H1 (cell line): ENCODE data around the gene CDH8. TPM values are rescaled to one million over a fixed set of nuclear protein-coding genes. Genes with fewer than 3 reads are reported as not detected.

ENCODE experiments used
- CTCF ChIA-PET: fragments of 300-600 bp; sonication (Branson Sonifier 250); formaldehyde crosslinking; loops from one replicate; lab custom pipeline; 2021; ENCODE audit not compliant: partially characterized antibody; lab: Charles Lee
- POLR2A ChIA-PET: fragments of 300-600 bp; sonication (Branson Sonifier 250); formaldehyde crosslinking; loops from one replicate; lab custom pipeline; 2021; ENCODE audit warnings: inconsistent platforms; ENCODE audit not compliant: partially characterized antibody; lab: Charles Lee
- DNase-seq, 2 experiments: peaks; one replicate each; pipeline versions ENCODE4 v3.0.0 to v3.0.0-alpha.2; 2010 to 2022; ENCODE audit warnings: low spot score in 2 of 2, low read depth in 1 of 2, mixed read lengths in 1 of 2
- FAIRE-seq: peaks from 2 replicates; lab custom pipeline; 2011; peaks lifted over from hg19 to GRCh38; lab: Jason Lieb, UNC
- H2AFZ ChIP-seq: 2 replicates; pipeline ENCODE4 v1.8.1; 2012; ENCODE audit warnings: low read length, inconsistent platforms
- H2AK5ac ChIP-seq: 2 replicates; pipeline ENCODE4 v1.6.1; 2013; ENCODE audit warnings: low read depth, low read length
- H2BK120ac ChIP-seq: replicated peaks from 2 replicates; pipeline ENCODE3; 2013; ENCODE audit warnings: low read depth, low read length, inconsistent platforms
- H2BK12ac ChIP-seq: 2 replicates; pipeline ENCODE4 v1.6.1; 2013; ENCODE audit warnings: low read depth, low read length
- H2BK15ac ChIP-seq: 2 replicates; pipeline ENCODE4 v1.6.1; 2013; ENCODE audit warnings: low read length
- H2BK20ac ChIP-seq: 2 replicates; pipeline ENCODE4 v1.6.1; 2013; ENCODE audit warnings: low read length
- H2BK5ac ChIP-seq: 2 replicates; pipeline ENCODE4 v1.6.1; 2013; ENCODE audit warnings: low read depth, low read length
- H3K14ac ChIP-seq: 2 replicates; pipeline ENCODE4 v1.6.1; 2013; ENCODE audit warnings: inconsistent platforms; ENCODE audit not compliant: insufficient read length
- H3K18ac ChIP-seq: 2 replicates; pipeline ENCODE4 v1.6.1; 2013; ENCODE audit warnings: low read length; ENCODE audit errors: extremely low read depth
- H3K23ac ChIP-seq: 2 replicates; pipeline ENCODE4 v1.6.1; 2013; ENCODE audit warnings: inconsistent platforms; ENCODE audit not compliant: insufficient read length
- H3K23me2 ChIP-seq: 2 replicates; pipeline ENCODE4 v1.6.1; 2013; ENCODE audit warnings: low read depth, low read length
- H3K27ac ChIP-seq: 2 replicates; pipeline ENCODE4 v1.6.1; 2011; ENCODE audit warnings: low read depth, low read length, inconsistent platforms
- H3K27me3 ChIP-seq, 4 experiments: replicated peaks in 1 of 4; 1 replicate in 1 of 4; 2 replicates in 3 of 4; pipeline versions ENCODE4 v1.6.1 to v1.8.1; 2011 to 2013; ENCODE audit warnings: low read length in 3 of 4, mild to moderate bottlenecking in 3 of 4, inconsistent platforms in 2 of 4, mixed read lengths in 2 of 4, moderate library complexity in 1 of 4; ENCODE audit not compliant: control insufficient read depth in 3 of 4, insufficient read depth in 3 of 4; ENCODE audit errors: extremely low read depth in 1 of 4
- H3K36me3 ChIP-seq, 4 experiments: 2 replicates each; pipeline versions ENCODE4 v1.6.1 to v1.8.1; 2011 to 2013; ENCODE audit warnings: mild to moderate bottlenecking in 4 of 4, low read length in 3 of 4, moderate library complexity in 2 of 4, control low read depth in 1 of 4, inconsistent platforms in 1 of 4; ENCODE audit not compliant: insufficient read depth in 4 of 4, control insufficient read depth in 2 of 4
- H3K4ac ChIP-seq: replicated peaks from 2 replicates; pipeline ENCODE3; 2013; ENCODE audit warnings: low read length, low read depth, mixed read lengths, inconsistent platforms; ENCODE audit not compliant: insufficient read length
- H3K4me1 ChIP-seq, 4 experiments: replicated peaks in 1 of 4; 1 replicate in 1 of 4; 2 replicates in 3 of 4; pipeline versions ENCODE4 v1.6.1 to v1.8.1; 2011 to 2013; ENCODE audit warnings: low read length in 3 of 4, inconsistent platforms in 2 of 4, mixed read lengths in 1 of 4; ENCODE audit not compliant: insufficient read depth in 4 of 4, control insufficient read depth in 3 of 4
- H3K4me2 ChIP-seq, 2 experiments: 2 replicates each; pipeline versions ENCODE4 v1.6.1 to v1.8.1; 2011 to 2013; ENCODE audit warnings: low read depth in 2 of 2, low read length in 2 of 2, control low read depth in 1 of 2, inconsistent platforms in 1 of 2, mild to moderate bottlenecking in 1 of 2; ENCODE audit not compliant: insufficient read depth in 1 of 2
- H3K4me3 ChIP-seq, 4 experiments: fragments of 200-600, 300-600 bp in 1 of 4; sonication (generic), shearing (Covaris generic), sonication (Bioruptor Twin) in 1 of 4; 2 replicates each; pipeline versions ENCODE4 v1.5.1 to v1.8.1; 2011 to 2016; ENCODE audit warnings: low read length in 4 of 4, low read depth in 3 of 4, control low read depth in 2 of 4, inconsistent platforms in 2 of 4, mild to moderate bottlenecking in 2 of 4, mixed read lengths in 1 of 4, moderate library complexity in 1 of 4; ENCODE audit not compliant: insufficient read depth in 2 of 4; ENCODE audit errors: extremely low read depth in 1 of 4
- H3K56ac ChIP-seq: replicated peaks from 2 replicates; pipeline ENCODE3; 2013; ENCODE audit warnings: low read depth, mild to moderate bottlenecking, mixed read lengths, low read length, inconsistent platforms; ENCODE audit not compliant: insufficient read length
- H3K79me1 ChIP-seq: 2 replicates; pipeline ENCODE4 v1.6.1; 2013; ENCODE audit warnings: low read depth, low read length, control low read depth
- H3K79me2 ChIP-seq, 2 experiments: 2 replicates each; pipeline versions ENCODE4 v1.6.1 to v1.8.1; 2012 to 2013; ENCODE audit warnings: low read length in 2 of 2, mild to moderate bottlenecking in 2 of 2, inconsistent platforms in 1 of 2; ENCODE audit not compliant: insufficient read depth in 2 of 2, control insufficient read depth in 1 of 2
- H3K9ac ChIP-seq, 4 experiments: replicated peaks in 1 of 4; 1 replicate in 1 of 4; 2 replicates in 3 of 4; pipeline versions ENCODE4 v1.6.1 to v1.8.1; 2011 to 2013; ENCODE audit warnings: low read depth in 3 of 4, low read length in 3 of 4, control low read depth in 2 of 4, mild to moderate bottlenecking in 2 of 4, moderate library complexity in 2 of 4, inconsistent platforms in 1 of 4; ENCODE audit errors: extremely low read depth in 1 of 4
- H3K9me3 ChIP-seq, 2 experiments: 2 replicates each; pipeline versions ENCODE4 v1.6.1 to v1.8.1; 2012 to 2013; ENCODE audit warnings: mild to moderate bottlenecking in 2 of 2, moderate library complexity in 2 of 2, control low read depth in 1 of 2, inconsistent platforms in 1 of 2, low read depth in 1 of 2, low read length in 1 of 2, mixed read lengths in 1 of 2; ENCODE audit not compliant: insufficient read depth in 2 of 2
- H4K20me1 ChIP-seq, 2 experiments: replicated peaks in 1 of 2; 2 replicates each; pipeline versions ENCODE3 to v1.8.1; 2011 to 2013; ENCODE audit warnings: inconsistent platforms in 2 of 2, low read length in 2 of 2, mild to moderate bottlenecking in 1 of 2; ENCODE audit not compliant: insufficient read depth in 2 of 2, control insufficient read depth in 1 of 2
- H4K5ac ChIP-seq: 2 replicates; pipeline ENCODE4 v1.6.1; 2013; ENCODE audit warnings: low read length, low read depth, mixed read lengths, inconsistent platforms; ENCODE audit not compliant: insufficient read length
- H4K8ac ChIP-seq: 2 replicates; pipeline ENCODE4 v1.8.0; 2013; ENCODE audit warnings: mild to moderate bottlenecking, moderate library complexity, low read length, inconsistent platforms; ENCODE audit not compliant: insufficient read depth; ENCODE audit errors: extremely low read depth
- H4K91ac ChIP-seq: replicated peaks from 2 replicates; pipeline ENCODE3; 2013; ENCODE audit warnings: low read length, mixed read lengths, inconsistent platforms; ENCODE audit not compliant: insufficient read length
- ATF3 ChIP-seq: IDR thresholded peaks from 2 replicates; pipeline ENCODE4 v1.6.1; 2011; ENCODE audit warnings: low read depth, mild to moderate bottlenecking, low read length; ENCODE audit not compliant: insufficient read depth
- CREB1 ChIP-seq: IDR thresholded peaks from 2 replicates; pipeline ENCODE4 v1.6.1; 2012; ENCODE audit warnings: inconsistent platforms
- JUND ChIP-seq: IDR thresholded peaks from 2 replicates; pipeline ENCODE4 v1.6.1; 2011; ENCODE audit warnings: mild to moderate bottlenecking, improper control_type of control experiment, low read length
- NRF1 ChIP-seq: IDR thresholded peaks from 2 replicates; pipeline ENCODE4 v1.6.1; 2011; ENCODE audit warnings: mild to moderate bottlenecking, low read depth, low read length, improper control_type of control experiment
- PHF8 ChIP-seq: fragments of 200-600 bp; sonication (generic); conservative IDR thresholded peaks from 2 replicates; pipeline ENCODE4 v1.7.1; 2012; ENCODE audit warnings: low read depth, mild to moderate bottlenecking, inconsistent platforms, low read length, moderate library complexity
- POU5F1 ChIP-seq: IDR thresholded peaks from 2 replicates; pipeline ENCODE4 v1.6.1; 2011; ENCODE audit warnings: low read depth, mild to moderate bottlenecking, low read length, moderate library complexity
- RAD21 ChIP-seq, 2 experiments: IDR thresholded peaks in 1 of 2; conservative IDR thresholded peaks in 1 of 2; 2 replicates each; pipeline ENCODE4 v1.6.1; 2011; ENCODE audit warnings: low read depth in 2 of 2, low read length in 2 of 2, improper control_type of control experiment in 1 of 2, inconsistent platforms in 1 of 2, mild to moderate bottlenecking in 1 of 2, moderate library complexity in 1 of 2
- RBBP5 ChIP-seq: IDR thresholded peaks from 2 replicates; pipeline ENCODE4 v1.7.1; 2012; ENCODE audit warnings: low read depth, mild to moderate bottlenecking, inconsistent platforms, low read length, moderate library complexity, borderline replicate concordance
- RFX5 ChIP-seq: IDR thresholded peaks from 2 replicates; pipeline ENCODE4 v1.6.1; 2011; ENCODE audit warnings: low read depth, low read length, improper control_type of control experiment, borderline replicate concordance
- RXRA ChIP-seq: IDR thresholded peaks from 2 replicates; pipeline ENCODE4 v1.6.1; 2011; ENCODE audit warnings: low read depth, mild to moderate bottlenecking, low read length, moderate library complexity; ENCODE audit not compliant: insufficient read depth
- SIRT6 ChIP-seq: IDR thresholded peaks from one replicate; pipeline ENCODE4 v1.7.1; 2012; ENCODE audit warnings: low read length, inconsistent platforms
- SP1 ChIP-seq: IDR thresholded peaks from 2 replicates; pipeline ENCODE4 v1.6.1; 2011; ENCODE audit warnings: low read depth, low read length
- YY1 ChIP-seq: IDR thresholded peaks from 2 replicates; pipeline ENCODE4 v1.6.1; 2011; ENCODE audit warnings: low read depth, mild to moderate bottlenecking, low read length
- WGBS, 2 experiments: shearing (Covaris generic) in 1 of 2; methylation state at CpG; one replicate each; pipeline versions ENCODE4 v1.1.6 to v1.1.7; 2013 to 2015; ENCODE audit warnings: low lambda C conversion rate in 2 of 2, mixed read lengths in 2 of 2, inconsistent platforms in 1 of 2, low coverage in 1 of 2, missing lambda C conversion rate in 1 of 2; ENCODE audit not compliant: insufficient replicate concordance in 2 of 2, insufficient coverage in 1 of 2, insufficient read length in 1 of 2; ENCODE audit errors: extremely low coverage in 1 of 2, missing lambda C conversion rate in 1 of 2; 5-methylcytosine and 5-hydroxymethylcytosine counted together
- polyA plus RNA-seq, 7 experiments: library from polyadenylated mRNA; depleted of rRNA in 3 of 7; stranded (reverse) in 5 of 7; unstranded in 2 of 7; fragments of >200 nt in 5 of 7; fragments of 200-250 nt in 2 of 7; gene quantifications; 1 replicate in 5 of 7; 2 replicates in 1 of 7; 4 replicates in 1 of 7; pipeline versions ENCODE4 v1.2.1 to v1.2.3, GENCODE V29; 2011 to 2013; ENCODE audit warnings: missing spikeins in 2 of 7, mixed read lengths in 2 of 7
- total RNA-seq: library from RNA; stranded (reverse); fragmentation: NEBNext Ultra II Directional; extraction: Animal tissue kit (Norgen Biotek cat#: 25700); gene quantifications from 2 replicates; pipeline ENCODE4 v1.2.1, GENCODE V29; 2021

Gene CDH8
- total and polyA plus RNA-seq, 2 of the 8 experiments (the other 6 are each of a cell fraction or from before 2014, with no cell fraction given): 7.7 to 8.4 TPM

GRCh38 chr16:61823326-61823725, 212.9 kb downstream of the CDH8 start:
- no peak overlapping the region for H3K27ac ChIP-seq
- H3K79me1 ChIP-seq: no peaks in the 10 kb centered on the region
- 100% methylated on average over 1 of the region's 1 CpG; no CpG with 5 or more reads in 1 of the 2 experiments for WGBS, 2 experiments
- H2BK12ac ChIP-seq: no peak overlapping the region
- H3K4ac ChIP-seq: no peak overlapping the region
- H3K9ac ChIP-seq: no peak overlapping the region
- no peak overlapping the region for H4K5ac ChIP-seq
- no peak overlapping the region for H2BK15ac ChIP-seq
- H3K4me3 ChIP-seq: no peak overlapping the region
- no peak overlapping the region for H2BK120ac ChIP-seq
- ChIA-PET POLR2A (no interaction called here), CTCF (no interaction called here)
- H4K8ac ChIP-seq: no peak overlapping the region
- H3K18ac ChIP-seq: no peak overlapping the region
- FAIRE-seq: no peak
- no peak overlapping the region for H3K56ac ChIP-seq
- H3K4me2 ChIP-seq: no peak overlapping the region
- no peaks in the 10 kb centered on the region for H3K9me3 ChIP-seq
- no peak overlapping the region for H4K91ac ChIP-seq
- no peak overlapping the region for H3K14ac ChIP-seq
- DNase-seq: no peak
- H3K27me3 ChIP-seq: no peaks in the 10 kb centered on the region
- H3K23ac ChIP-seq: no peak overlapping the region
- H2AK5ac ChIP-seq: no peak overlapping the region
- H3K4me1 ChIP-seq: peaks cover 0 to 3% (median 1%) of the 10 kb centered on the region in 4 experiments; a peak in 2 of 7 replicates
- no peaks in the 10 kb centered on the region for H3K79me2 ChIP-seq
- H3K23me2 ChIP-seq: no peaks in the 10 kb centered on the region
- H3K36me3 ChIP-seq: no peaks in the 10 kb centered on the region
- H2BK20ac ChIP-seq: no peak overlapping the region
- H4K20me1 ChIP-seq: no peaks in the 10 kb centered on the region
- H2AFZ ChIP-seq: no peak overlapping the region
- H2BK5ac ChIP-seq: no peak overlapping the region
- no peak for TF ChIP-seq POU5F1
- no peak for TF ChIP-seq SP1
- TF ChIP-seq JUND: no peak
- TF ChIP-seq YY1: no peak
- TF ChIP-seq RBBP5: no peak
- TF ChIP-seq RAD21 (IDR thresholded peaks at IDR 0.05 in 1 of 2, conservative IDR thresholded peaks at IDR 0.05 in 1 of 2; ENCODE audit: low read depth in 2 of 2, low read length in 2 of 2): no peak
- TF ChIP-seq CREB1: no peak
- no peak for TF ChIP-seq RXRA
- TF ChIP-seq PHF8: no peak
- no peak for TF ChIP-seq NRF1
- TF ChIP-seq ATF3: no peak
- TF ChIP-seq RFX5: no peak
- no peak for TF ChIP-seq SIRT6
